ENCODE results near the gene PDE6D. TPM values are rescaled to one million over a fixed set of nuclear protein-coding genes. Genes with fewer than 3 reads are reported as not detected.

The PDE6D gene
- polyA plus RNA-seq, 3 donors: 28.4 to 54.6 (median 50.5) TPM

DNA sequence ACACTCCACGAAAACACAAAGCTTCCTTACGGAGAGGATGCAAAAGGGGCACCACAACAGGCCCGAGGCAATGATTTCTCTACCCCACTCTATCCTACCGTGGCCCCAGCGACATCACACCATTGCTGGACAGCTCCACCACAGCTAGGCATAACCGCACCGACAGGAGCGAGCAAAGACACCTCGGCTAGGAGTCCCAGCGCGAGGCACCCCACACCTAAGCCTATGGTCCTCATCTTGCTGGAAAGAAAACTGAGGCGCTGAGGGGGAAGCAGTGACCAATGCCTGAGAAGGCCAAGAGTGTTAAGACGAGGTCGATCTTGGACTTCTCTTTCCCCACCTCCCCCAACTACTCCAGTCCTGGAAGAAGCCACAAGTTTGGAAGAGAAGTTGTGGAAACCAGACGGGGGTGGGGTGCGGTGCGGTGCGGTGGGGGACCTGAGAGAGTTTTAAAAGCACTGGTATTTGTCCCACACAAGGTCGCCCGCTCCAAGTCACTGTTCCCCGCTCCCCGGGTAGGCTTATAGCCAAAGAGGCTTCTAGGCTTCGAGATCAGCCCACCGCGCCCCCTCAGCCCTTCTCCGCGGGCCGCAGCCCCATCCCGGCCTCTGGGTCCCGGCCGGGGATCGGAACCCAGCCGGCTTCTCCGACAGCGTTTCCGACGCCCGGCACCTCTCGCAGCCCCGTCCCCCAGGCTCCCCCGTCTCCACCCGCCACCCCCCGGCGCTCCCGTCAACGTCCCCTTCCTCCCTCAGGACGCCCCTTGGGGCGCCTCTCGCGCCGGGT is 766 bp downstream of the PDE6D start:
- intact Hi-C loops (cut with micrococcal nuclease): loop anchor here (5.0 to 10.0 kb wide), 6 partner anchors 73 to 318 kb away; partner anchors contain the start of genes PTMA (in 2 of the 2) and NCL (in 1 of the 2)
- peaks cover 0 to 9% of the 10 kb centered on the region in 2 donors for H3K27me3 ChIP-seq (ENCODE audit: control insufficient read depth in 2 of 2, insufficient read depth in 2 of 2, low read length in 2 of 2)
- H4K20me1 ChIP-seq (ENCODE audit: insufficient read depth, low read length): peaks cover 8% of the 10 kb centered on the region
- H3K4me1 Mint-ChIP-seq: peaks cover 29% of the 10 kb centered on the region
- TF ChIP-seq, protein P1, sequence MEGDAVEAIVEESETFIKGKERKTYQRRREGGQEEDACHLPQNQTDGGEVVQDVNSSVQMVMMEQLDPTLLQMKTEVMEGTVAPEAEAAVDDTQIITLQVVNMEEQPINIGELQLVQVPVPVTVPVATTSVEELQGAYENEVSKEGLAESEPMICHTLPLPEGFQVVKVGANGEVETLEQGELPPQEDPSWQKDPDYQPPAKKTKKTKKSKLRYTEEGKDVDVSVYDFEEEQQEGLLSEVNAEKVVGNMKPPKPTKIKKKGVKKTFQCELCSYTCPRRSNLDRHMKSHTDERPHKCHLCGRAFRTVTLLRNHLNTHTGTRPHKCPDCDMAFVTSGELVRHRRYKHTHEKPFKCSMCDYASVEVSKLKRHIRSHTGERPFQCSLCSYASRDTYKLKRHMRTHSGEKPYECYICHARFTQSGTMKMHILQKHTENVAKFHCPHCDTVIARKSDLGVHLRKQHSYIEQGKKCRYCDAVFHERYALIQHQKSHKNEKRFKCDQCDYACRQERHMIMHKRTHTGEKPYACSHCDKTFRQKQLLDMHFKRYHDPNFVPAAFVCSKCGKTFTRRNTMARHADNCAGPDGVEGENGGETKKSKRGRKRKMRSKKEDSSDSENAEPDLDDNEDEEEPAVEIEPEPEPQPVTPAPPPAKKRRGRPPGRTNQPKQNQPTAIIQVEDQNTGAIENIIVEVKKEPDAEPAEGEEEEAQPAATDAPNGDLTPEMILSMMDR (IDR thresholded peaks at IDR 0.05): no peak
- peaks cover 4 to 13% (median 7%) of the 10 kb centered on the region in 3 donors for H3K27me3 Mint-ChIP-seq (ENCODE audit: low read depth in 3 of 3)
- peaks cover 4 to 5% of the 10 kb centered on the region in 2 donors for H3K36me3 Mint-ChIP-seq
- WGBS (ENCODE audit: insufficient coverage): 11% methylated on average over 36 of the region's 51 CpGs
- H3K79me2 ChIP-seq (ENCODE audit: insufficient read depth, low read length): peaks cover 69% of the 10 kb centered on the region
- peak overlapping the region in 1 of 2 donors; percentile 86 for H3K27ac ChIP-seq (ENCODE audit: low read depth in 1 of 2, low read length in 2 of 2)
- peak overlapping the region; percentile 81 to 97 (median 94) for H3K4me3 ChIP-seq (replicated peaks in 1 of 3; ENCODE audit: low read depth in 2 of 3, low read length in 3 of 3)
- H3K9ac ChIP-seq (ENCODE audit: insufficient read depth, low read length, poor library complexity, severe bottlenecking): peak overlapping the region; percentile 75
- H3K4me2 ChIP-seq (replicated peaks; ENCODE audit: extremely low read depth, low read length, poor library complexity, severe bottlenecking): peak overlapping the region; percentile 80
- H3K4me3 Mint-ChIP-seq: peak overlapping the region; percentile 97 to 98
- H3K9me3 ChIP-seq (replicated peaks in 1 of 2; ENCODE audit: control insufficient read depth in 1 of 2, insufficient read depth in 1 of 2, low read length in 2 of 2): no peaks in the 10 kb centered on the region
- peaks cover 0 to 6% of the 10 kb centered on the region in 2 donors for H3K36me3 ChIP-seq (replicated peaks in 1 of 2; ENCODE audit: control insufficient read depth in 1 of 2, insufficient read depth in 2 of 2, low read length in 2 of 2)
- peaks cover 0 to 3% (median 0%) of the 10 kb centered on the region in 7 donors for H3K9me3 Mint-ChIP-seq
- no peak for DNase-seq
- H2AFZ ChIP-seq (ENCODE audit: insufficient read depth, low read depth, low read length, poor library complexity, severe bottlenecking): peak overlapping the region; percentile 84
- peaks cover 18 to 29% of the 10 kb centered on the region in 2 donors for H3K4me1 ChIP-seq (ENCODE audit: control insufficient read depth in 1 of 2, insufficient read depth in 2 of 2, low read length in 2 of 2)
- peak overlapping the region in 2 of 7 donors; percentile 50 to 93 for H3K27ac Mint-ChIP-seq

GRCh38 chr2:231769170-231770136 is 11.6 kb downstream of the PDE6D start:
- Histone ChIP-seq H3K4me1 (ENCODE audit: control insufficient read depth in 1 of 2, insufficient read depth in 2 of 2, low read length in 2 of 2) (no peaks in the 10 kb centered on the region), H4K20me1 (ENCODE audit: insufficient read depth, low read length) (no peaks in the 10 kb centered on the region), H3K4me3 (replicated peaks in 1 of 3; ENCODE audit: low read depth in 2 of 3, low read length in 3 of 3) (no peak overlapping the region), H3K27me3 (ENCODE audit: control insufficient read depth in 2 of 2, insufficient read depth in 2 of 2, low read length in 2 of 2) (no peaks in the 10 kb centered on the region), H3K4me2 (replicated peaks; ENCODE audit: extremely low read depth, low read length, poor library complexity, severe bottlenecking) (no peak overlapping the region), H3K9me3 (replicated peaks in 1 of 2; ENCODE audit: control insufficient read depth in 1 of 2, insufficient read depth in 1 of 2, low read length in 2 of 2) (no peaks in the 10 kb centered on the region), H2AFZ (ENCODE audit: insufficient read depth, low read depth, low read length, poor library complexity, severe bottlenecking) (no peak overlapping the region), H3K79me2 (ENCODE audit: insufficient read depth, low read length) (no peaks in the 10 kb centered on the region), H3K9ac (ENCODE audit: insufficient read depth, low read length, poor library complexity, severe bottlenecking) (no peak overlapping the region), H3K27ac (ENCODE audit: low read depth in 1 of 2, low read length in 2 of 2) (no peak overlapping the region), H3K36me3 (replicated peaks in 1 of 2; ENCODE audit: control insufficient read depth in 1 of 2, insufficient read depth in 2 of 2, low read length in 2 of 2) (no peaks in the 10 kb centered on the region)
- Mint-ChIP-seq H3K36me3 (peaks cover 0 to 9% of the 10 kb centered on the region in 2 donors), H3K27me3 (ENCODE audit: low read depth in 3 of 3) (peaks cover 0 to 3% (median 0%) of the 10 kb centered on the region in 3 donors), H3K27ac (no peak overlapping the region), H3K9me3 (no peaks in the 10 kb centered on the region), H3K4me3 (no peak overlapping the region), H3K4me1 (peaks cover 4% of the 10 kb centered on the region)
- intact Hi-C loops (cut with micrococcal nuclease): no loop called here
- DNase-seq: no peak
- 71% methylated on average over 1 of the region's 6 CpGs for WGBS (ENCODE audit: insufficient coverage)
- TF ChIP-seq, protein P1 (IDR thresholded peaks at IDR 0.05): no peak
